GM23338 (cell line): Measurements from ENCODE around the gene PTGR2. TPM values are rescaled to one million over a fixed set of nuclear protein-coding genes. Genes with fewer than 3 reads are reported as not detected.

Experiments used
- ATAC-seq: fragments of 200-7000 bp; cut with Tn5 transposase; 3 replicates; pipeline ENCODE4 v1.9.1; 2020
- DNase-seq: peaks from one replicate; pipeline ENCODE4 v3.0.0-alpha.2; 2015; ENCODE audit warnings: low spot score
- H2AFZ ChIP-seq: fragments of 200-600 bp; sonication (generic); 2 replicates; pipeline ENCODE4 v1.8.0; 2016; ENCODE audit warnings: antibody characterized with exemption, mild to moderate bottlenecking, moderate library complexity
- H3F3A ChIP-seq: fragments of 200-600 bp; sonication (generic); replicated peaks from 2 replicates; pipeline ENCODE4 v1.8.0; 2017; ENCODE audit warnings: antibody characterized with exemption, mixed run types, low read depth
- H3K27ac ChIP-seq: fragments of 200-600 bp; sonication (generic); 2 replicates; pipeline ENCODE4 v1.6.1; 2016; ENCODE audit warnings: low read depth
- H3K27me3 ChIP-seq: fragments of 200-600 bp; sonication (generic); 2 replicates; pipeline ENCODE4 v1.8.0; 2016; ENCODE audit warnings: mild to moderate bottlenecking, mixed run types, moderate library complexity; ENCODE audit not compliant: insufficient read depth
- H3K36me3 ChIP-seq: fragments of 200-600 bp; sonication (generic); 2 replicates; pipeline ENCODE4 v1.8.0; 2016; ENCODE audit warnings: mild to moderate bottlenecking; ENCODE audit not compliant: insufficient read depth
- H3K4me1 ChIP-seq: fragments of 200-600 bp; sonication (generic); 2 replicates; pipeline ENCODE4 v1.8.0; 2016; ENCODE audit warnings: mild to moderate bottlenecking, moderate library complexity; ENCODE audit not compliant: insufficient read depth
- H3K4me2 ChIP-seq: fragments of 200-600 bp; sonication (generic); 2 replicates; pipeline ENCODE4 v1.7.1; 2017; ENCODE audit warnings: mixed run types
- H3K4me3 ChIP-seq: fragments of 200-600 bp; sonication (generic); 2 replicates; pipeline ENCODE4 v1.6.1; 2016; ENCODE audit warnings: mixed run types
- H3K79me2 ChIP-seq: fragments of 200-600 bp; sonication (generic); replicated peaks from 2 replicates; pipeline ENCODE4 v1.8.0; 2017; ENCODE audit warnings: mild to moderate bottlenecking; ENCODE audit not compliant: insufficient read depth
- H3K9me2 ChIP-seq: fragments of 200-600 bp; sonication (generic); 2 replicates; pipeline ENCODE4 v1.8.0; 2017; ENCODE audit not compliant: insufficient read depth
- H4K20me1 ChIP-seq: fragments of 200-600 bp; sonication (generic); replicated peaks from 2 replicates; pipeline ENCODE4 v1.8.0; 2017; ENCODE audit warnings: mild to moderate bottlenecking; ENCODE audit not compliant: insufficient read depth
- H3K27ac Mint-ChIP-seq: 2 replicates; pipeline ENCODE4 v1.8.0; 2020; ENCODE audit warnings: inconsistent platforms, mild to moderate bottlenecking, moderate library complexity, mixed read lengths
- H3K27me3 Mint-ChIP-seq: 3 replicates; pipeline ENCODE4 v1.8.0; 2022; ENCODE audit warnings: low read depth, mild to moderate bottlenecking, moderate library complexity, mixed read lengths, inconsistent platforms; ENCODE audit not compliant: insufficient read depth, poor library complexity
- H3K36me3 Mint-ChIP-seq: 3 replicates; pipeline ENCODE4 v1.8.0; 2021; ENCODE audit warnings: low read depth, mild to moderate bottlenecking, inconsistent platforms, moderate library complexity, mixed read lengths
- H3K4me1 Mint-ChIP-seq: 3 replicates; pipeline ENCODE4 v1.8.0; 2020; ENCODE audit warnings: mild to moderate bottlenecking, inconsistent platforms, mixed read lengths
- H3K4me3 Mint-ChIP-seq: 3 replicates; pipeline ENCODE4 v1.8.0; 2021; ENCODE audit warnings: moderate library complexity, mild to moderate bottlenecking, inconsistent platforms, mixed read lengths
- H3K9me3 Mint-ChIP-seq: 3 replicates; pipeline ENCODE4 v1.8.0; 2020; ENCODE audit warnings: moderate library complexity, mild to moderate bottlenecking, inconsistent platforms, mixed read lengths
- CREB1 ChIP-seq: fragments of 250-450 bp; sonication (Bioruptor Pico); IDR thresholded peaks from 2 replicates; pipeline ENCODE4 v1.5.0; 2020; ENCODE audit warnings: low read depth, mild to moderate bottlenecking, moderate library complexity
- ETS1 ChIP-seq: IDR thresholded peaks from 2 replicates; pipeline ENCODE4 v1.6.1; 2016; ENCODE audit warnings: antibody characterized with exemption
- EZH2 ChIP-seq: fragments of 200-600 bp; sonication (generic); IDR thresholded peaks from one replicate; pipeline ENCODE4 v1.8.0; 2017; ENCODE audit warnings: antibody characterized with exemption, mild to moderate bottlenecking, low read depth; ENCODE audit not compliant: unreplicated experiment
- EZH2phosphoT487 ChIP-seq: fragments of 200-600 bp; sonication (generic); IDR thresholded peaks from one replicate; pipeline ENCODE4 v1.8.1; 2018; ENCODE audit warnings: antibody characterized with exemption; ENCODE audit not compliant: unreplicated experiment
- JUNB ChIP-seq: IDR thresholded peaks from one replicate; pipeline ENCODE4 v1.6.1; 2016; ENCODE audit warnings: antibody characterized with exemption; ENCODE audit not compliant: unreplicated experiment
- NANOG ChIP-seq: IDR thresholded peaks from 2 replicates; pipeline ENCODE4 v1.6.1; 2016; ENCODE audit warnings: antibody characterized with exemption, borderline replicate concordance
- POLR2AphosphoS5 ChIP-seq: IDR thresholded peaks from 2 replicates; pipeline ENCODE4 v1.6.1; 2016; ENCODE audit warnings: antibody characterized with exemption, low read depth
- STAT1 ChIP-seq: IDR thresholded peaks from one replicate; pipeline ENCODE4 v1.6.1; 2016; ENCODE audit warnings: antibody characterized with exemption; ENCODE audit not compliant: unreplicated experiment
- ZNF114 ChIP-seq: fragments of 250-450 bp; sonication (Bioruptor Pico); IDR thresholded peaks from 2 replicates; pipeline ENCODE4 v1.5.0; 2020; ENCODE audit warnings: mild to moderate bottlenecking, moderate library complexity
- ZNF331 ChIP-seq: fragments of 250-450 bp; sonication (Bioruptor Pico); IDR thresholded peaks from 2 replicates; pipeline ENCODE4 v1.5.0; 2020; ENCODE audit warnings: low read depth, mild to moderate bottlenecking, moderate library complexity
- polyA plus RNA-seq: library from polyadenylated mRNA; unstranded; fragments of >200 nt; fragmentation: Nextera tagmentation; extraction: Ambion mirVana; gene quantifications from 2 replicates; pipeline ENCODE4 v1.2.1, GENCODE V29; 2016
- total RNA-seq: library from RNA; depleted of rRNA; stranded (reverse); fragments of >200 nt; shearing (Covaris generic); gene quantifications from 2 replicates; pipeline ENCODE4 v1.2.3, GENCODE V29; 2014
- TF ChIP-seq, protein P1 (sequence below): IDR thresholded peaks from one replicate; pipeline ENCODE4 v1.6.1; 2018; ENCODE audit warnings: antibody characterized with exemption; ENCODE audit not compliant: unreplicated experiment
- TF ChIP-seq, protein P2 (sequence below): fragments of 250-450 bp; sonication (Bioruptor Pico); IDR thresholded peaks from 2 replicates; pipeline ENCODE4 v1.5.0; 2020; ENCODE audit warnings: mild to moderate bottlenecking, moderate library complexity
- TF ChIP-seq, protein P3 (sequence below), 2 experiments: fragments of 200-600 bp in 1 of 2; sonication (generic) in 1 of 2; conservative IDR thresholded peaks; 2 replicates each; pipeline versions ENCODE4 v1.5.1 to v1.6.1; 2016 to 2017; ENCODE audit warnings: antibody characterized with exemption in 2 of 2, low read depth in 2 of 2, mild to moderate bottlenecking in 2 of 2, moderate library complexity in 1 of 2

The PTGR2 gene
- total and polyA plus RNA-seq, 2 experiments from 2014 or later = 20.0 to 25.4 TPM

DNA sequence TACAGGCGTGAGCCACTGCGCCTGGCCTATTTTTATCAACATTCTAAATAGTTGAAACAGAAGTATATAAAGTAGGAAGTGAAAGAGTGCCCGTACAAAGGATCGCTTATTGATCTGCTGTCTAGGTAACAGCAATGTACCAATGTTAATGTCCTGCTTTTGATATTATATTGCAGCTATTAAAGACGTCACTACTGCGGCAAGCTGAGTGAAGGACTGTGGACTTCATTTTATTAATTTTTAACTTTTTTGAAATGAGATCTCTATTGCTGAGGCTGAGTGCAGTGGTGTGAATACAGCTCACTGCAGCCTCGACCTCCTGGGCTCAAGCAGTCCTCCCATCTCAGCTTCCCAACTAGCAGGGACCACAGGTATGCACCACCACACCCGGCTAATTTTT lies 10.8 kb downstream of the PTGR2 start:
- H3F3A ChIP-seq = no peaks in the 10 kb centered on the region
- peaks cover 19% of the 10 kb centered on the region; the same call in 1 of the 2 replicates for H3K36me3 ChIP-seq
- peaks cover 2% of the 10 kb centered on the region for H3K27me3 Mint-ChIP-seq
- no peak overlapping the region for H3K4me3 ChIP-seq
- H4K20me1 ChIP-seq = no peaks in the 10 kb centered on the region; the same call in none of the 2 replicates
- H3K36me3 Mint-ChIP-seq = peaks cover 26% of the 10 kb centered on the region; the same call in 2 of the 3 replicates
- H3K9me2 ChIP-seq = no peaks in the 10 kb centered on the region
- H3K4me1 Mint-ChIP-seq = no peaks in the 10 kb centered on the region
- H2AFZ ChIP-seq = no peak overlapping the region
- ATAC-seq = no peak
- no peaks in the 10 kb centered on the region for H3K27me3 ChIP-seq
- H3K9me3 Mint-ChIP-seq = no peaks in the 10 kb centered on the region
- no peaks in the 10 kb centered on the region for H3K79me2 ChIP-seq
- no peak overlapping the region for H3K4me2 ChIP-seq
- H3K4me1 ChIP-seq = no peaks in the 10 kb centered on the region
- no peak overlapping the region for H3K27ac Mint-ChIP-seq
- H3K4me3 Mint-ChIP-seq = no peak overlapping the region
- TF ChIP-seq CREB1 (CRISPR knock-in tag) (no peak), EZH2phosphoT487 (no peak), JUNB (no peak), ZNF331 (CRISPR knock-in tag) (no peak), ZNF114 (CRISPR knock-in tag) (no peak), STAT1 (no peak), NANOG (no peak), ETS1 (no peak), EZH2 (no peak), POLR2AphosphoS5 (no peak)
- TF ChIP-seq, protein P1, sequence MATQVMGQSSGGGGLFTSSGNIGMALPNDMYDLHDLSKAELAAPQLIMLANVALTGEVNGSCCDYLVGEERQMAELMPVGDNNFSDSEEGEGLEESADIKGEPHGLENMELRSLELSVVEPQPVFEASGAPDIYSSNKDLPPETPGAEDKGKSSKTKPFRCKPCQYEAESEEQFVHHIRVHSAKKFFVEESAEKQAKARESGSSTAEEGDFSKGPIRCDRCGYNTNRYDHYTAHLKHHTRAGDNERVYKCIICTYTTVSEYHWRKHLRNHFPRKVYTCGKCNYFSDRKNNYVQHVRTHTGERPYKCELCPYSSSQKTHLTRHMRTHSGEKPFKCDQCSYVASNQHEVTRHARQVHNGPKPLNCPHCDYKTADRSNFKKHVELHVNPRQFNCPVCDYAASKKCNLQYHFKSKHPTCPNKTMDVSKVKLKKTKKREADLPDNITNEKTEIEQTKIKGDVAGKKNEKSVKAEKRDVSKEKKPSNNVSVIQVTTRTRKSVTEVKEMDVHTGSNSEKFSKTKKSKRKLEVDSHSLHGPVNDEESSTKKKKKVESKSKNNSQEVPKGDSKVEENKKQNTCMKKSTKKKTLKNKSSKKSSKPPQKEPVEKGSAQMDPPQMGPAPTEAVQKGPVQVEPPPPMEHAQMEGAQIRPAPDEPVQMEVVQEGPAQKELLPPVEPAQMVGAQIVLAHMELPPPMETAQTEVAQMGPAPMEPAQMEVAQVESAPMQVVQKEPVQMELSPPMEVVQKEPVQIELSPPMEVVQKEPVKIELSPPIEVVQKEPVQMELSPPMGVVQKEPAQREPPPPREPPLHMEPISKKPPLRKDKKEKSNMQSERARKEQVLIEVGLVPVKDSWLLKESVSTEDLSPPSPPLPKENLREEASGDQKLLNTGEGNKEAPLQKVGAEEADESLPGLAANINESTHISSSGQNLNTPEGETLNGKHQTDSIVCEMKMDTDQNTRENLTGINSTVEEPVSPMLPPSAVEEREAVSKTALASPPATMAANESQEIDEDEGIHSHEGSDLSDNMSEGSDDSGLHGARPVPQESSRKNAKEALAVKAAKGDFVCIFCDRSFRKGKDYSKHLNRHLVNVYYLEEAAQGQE = no peak
- TF ChIP-seq, protein P2, sequence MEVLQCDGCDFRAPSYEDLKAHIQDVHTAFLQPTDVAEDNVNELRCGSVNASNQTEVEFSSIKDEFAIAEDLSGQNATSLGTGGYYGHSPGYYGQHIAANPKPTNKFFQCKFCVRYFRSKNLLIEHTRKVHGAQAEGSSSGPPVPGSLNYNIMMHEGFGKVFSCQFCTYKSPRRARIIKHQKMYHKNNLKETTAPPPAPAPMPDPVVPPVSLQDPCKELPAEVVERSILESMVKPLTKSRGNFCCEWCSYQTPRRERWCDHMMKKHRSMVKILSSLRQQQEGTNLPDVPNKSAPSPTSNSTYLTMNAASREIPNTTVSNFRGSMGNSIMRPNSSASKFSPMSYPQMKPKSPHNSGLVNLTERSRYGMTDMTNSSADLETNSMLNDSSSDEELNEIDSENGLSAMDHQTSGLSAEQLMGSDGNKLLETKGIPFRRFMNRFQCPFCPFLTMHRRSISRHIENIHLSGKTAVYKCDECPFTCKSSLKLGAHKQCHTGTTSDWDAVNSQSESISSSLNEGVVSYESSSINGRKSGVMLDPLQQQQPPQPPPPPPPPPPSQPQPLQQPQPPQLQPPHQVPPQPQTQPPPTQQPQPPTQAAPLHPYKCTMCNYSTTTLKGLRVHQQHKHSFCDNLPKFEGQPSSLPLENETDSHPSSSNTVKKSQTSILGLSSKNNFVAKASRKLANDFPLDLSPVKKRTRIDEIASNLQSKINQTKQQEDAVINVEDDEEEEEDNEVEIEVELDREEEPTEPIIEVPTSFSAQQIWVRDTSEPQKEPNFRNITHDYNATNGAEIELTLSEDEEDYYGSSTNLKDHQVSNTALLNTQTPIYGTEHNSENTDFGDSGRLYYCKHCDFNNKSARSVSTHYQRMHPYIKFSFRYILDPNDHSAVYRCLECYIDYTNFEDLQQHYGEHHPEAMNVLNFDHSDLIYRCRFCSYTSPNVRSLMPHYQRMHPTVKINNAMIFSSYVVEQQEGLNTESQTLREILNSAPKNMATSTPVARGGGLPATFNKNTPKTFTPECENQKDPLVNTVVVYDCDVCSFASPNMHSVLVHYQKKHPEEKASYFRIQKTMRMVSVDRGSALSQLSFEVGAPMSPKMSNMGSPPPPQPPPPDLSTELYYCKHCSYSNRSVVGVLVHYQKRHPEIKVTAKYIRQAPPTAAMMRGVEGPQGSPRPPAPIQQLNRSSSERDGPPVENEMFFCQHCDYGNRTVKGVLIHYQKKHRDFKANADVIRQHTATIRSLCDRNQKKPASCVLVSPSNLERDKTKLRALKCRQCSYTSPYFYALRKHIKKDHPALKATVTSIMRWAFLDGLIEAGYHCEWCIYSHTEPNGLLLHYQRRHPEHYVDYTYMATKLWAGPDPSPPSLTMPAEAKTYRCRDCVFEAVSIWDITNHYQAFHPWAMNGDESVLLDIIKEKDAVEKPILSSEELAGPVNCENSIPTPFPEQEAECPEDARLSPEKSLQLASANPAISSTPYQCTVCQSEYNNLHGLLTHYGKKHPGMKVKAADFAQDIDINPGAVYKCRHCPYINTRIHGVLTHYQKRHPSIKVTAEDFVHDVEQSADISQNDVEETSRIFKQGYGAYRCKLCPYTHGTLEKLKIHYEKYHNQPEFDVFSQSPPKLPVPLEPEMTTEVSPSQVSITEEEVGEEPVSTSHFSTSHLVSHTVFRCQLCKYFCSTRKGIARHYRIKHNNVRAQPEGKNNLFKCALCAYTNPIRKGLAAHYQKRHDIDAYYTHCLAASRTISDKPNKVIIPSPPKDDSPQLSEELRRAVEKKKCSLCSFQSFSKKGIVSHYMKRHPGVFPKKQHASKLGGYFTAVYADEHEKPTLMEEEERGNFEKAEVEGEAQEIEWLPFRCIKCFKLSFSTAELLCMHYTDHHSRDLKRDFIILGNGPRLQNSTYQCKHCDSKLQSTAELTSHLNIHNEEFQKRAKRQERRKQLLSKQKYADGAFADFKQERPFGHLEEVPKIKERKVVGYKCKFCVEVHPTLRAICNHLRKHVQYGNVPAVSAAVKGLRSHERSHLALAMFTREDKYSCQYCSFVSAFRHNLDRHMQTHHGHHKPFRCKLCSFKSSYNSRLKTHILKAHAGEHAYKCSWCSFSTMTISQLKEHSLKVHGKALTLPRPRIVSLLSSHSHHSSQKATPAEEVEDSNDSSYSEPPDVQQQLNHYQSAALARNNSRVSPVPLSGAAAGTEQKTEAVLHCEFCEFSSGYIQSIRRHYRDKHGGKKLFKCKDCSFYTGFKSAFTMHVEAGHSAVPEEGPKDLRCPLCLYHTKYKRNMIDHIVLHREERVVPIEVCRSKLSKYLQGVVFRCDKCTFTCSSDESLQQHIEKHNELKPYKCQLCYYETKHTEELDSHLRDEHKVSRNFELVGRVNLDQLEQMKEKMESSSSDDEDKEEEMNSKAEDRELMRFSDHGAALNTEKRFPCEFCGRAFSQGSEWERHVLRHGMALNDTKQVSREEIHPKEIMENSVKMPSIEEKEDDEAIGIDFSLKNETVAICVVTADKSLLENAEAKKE (CRISPR knock-in tag) = no peak
- TF ChIP-seq, protein P3, sequence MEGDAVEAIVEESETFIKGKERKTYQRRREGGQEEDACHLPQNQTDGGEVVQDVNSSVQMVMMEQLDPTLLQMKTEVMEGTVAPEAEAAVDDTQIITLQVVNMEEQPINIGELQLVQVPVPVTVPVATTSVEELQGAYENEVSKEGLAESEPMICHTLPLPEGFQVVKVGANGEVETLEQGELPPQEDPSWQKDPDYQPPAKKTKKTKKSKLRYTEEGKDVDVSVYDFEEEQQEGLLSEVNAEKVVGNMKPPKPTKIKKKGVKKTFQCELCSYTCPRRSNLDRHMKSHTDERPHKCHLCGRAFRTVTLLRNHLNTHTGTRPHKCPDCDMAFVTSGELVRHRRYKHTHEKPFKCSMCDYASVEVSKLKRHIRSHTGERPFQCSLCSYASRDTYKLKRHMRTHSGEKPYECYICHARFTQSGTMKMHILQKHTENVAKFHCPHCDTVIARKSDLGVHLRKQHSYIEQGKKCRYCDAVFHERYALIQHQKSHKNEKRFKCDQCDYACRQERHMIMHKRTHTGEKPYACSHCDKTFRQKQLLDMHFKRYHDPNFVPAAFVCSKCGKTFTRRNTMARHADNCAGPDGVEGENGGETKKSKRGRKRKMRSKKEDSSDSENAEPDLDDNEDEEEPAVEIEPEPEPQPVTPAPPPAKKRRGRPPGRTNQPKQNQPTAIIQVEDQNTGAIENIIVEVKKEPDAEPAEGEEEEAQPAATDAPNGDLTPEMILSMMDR (conservative IDR thresholded peaks at IDR 0.05; ENCODE audit: low read depth in 2 of 2) = no peak
- H3K27ac ChIP-seq = no peak overlapping the region
- DNase-seq = no peak
